K562 (cell line): ENCODE data around the gene SPDYE1. TPM values are rescaled to one million over a fixed set of nuclear protein-coding genes. Genes with fewer than 3 reads are reported as not detected.

Experiments used
- ATAC-seq: fragments of 200-7000 bp; cut with Tn5 transposase; 3 replicates; pipeline ENCODE4 v1.9.1; 2020; ENCODE audit warnings: moderate library complexity
- BruUV-seq: library from RNA; stranded (reverse); fragments of 400-500 nt; replicated peaks from 2 replicates; lab custom pipeline; 2021; lab: Mats Ljungman, UMichigan
- CTCF ChIA-PET: fragments of 300-600 bp; formaldehyde crosslinking; extraction: SDS; loops from one replicate; lab custom pipeline; 2021; ENCODE audit warnings: low intra/inter-chr PET ratio; lab: Yijun Ruan, JAX
- POLR2A ChIA-PET: fragments of 300-600, 350-650 bp; sonication (Branson Sonifier 250); formaldehyde crosslinking; extraction: SDS; loops from one replicate; lab custom pipeline; 2021; ENCODE audit warnings: antibody characterized with exemption, inconsistent platforms; lab: Yijun Ruan, JAX
- DNase-seq, 4 experiments: peaks; one replicate each; pipeline versions ENCODE4 v3.0.0 to v3.0.0-alpha.2; 2011 to 2018; ENCODE audit warnings: low spot score in 3 of 4, mixed read lengths in 3 of 4; ENCODE audit errors: extremely low read depth in 1 of 4
- FAIRE-seq: peaks from 2 replicates; lab custom pipeline; 2011; peaks lifted over from hg19 to GRCh38; lab: Jason Lieb, UNC
- H2AFZ ChIP-seq: 2 replicates; pipeline ENCODE4 v1.6.0; 2011; ENCODE audit warnings: low read depth, low read length, control low read depth, inconsistent platforms
- H3K27ac ChIP-seq: fragments of 200-600 bp; 3 replicates; pipeline ENCODE4 v1.8.0; 2011; ENCODE audit warnings: low read depth, mild to moderate bottlenecking, control low read depth, inconsistent platforms, low read length, moderate library complexity, mixed read lengths; ENCODE audit errors: extremely low read depth
- H3K27me3 ChIP-seq, 2 experiments: fragments of 300-600 bp in 1 of 2; 2 replicates in 1 of 2; 3 replicates in 1 of 2; pipeline versions ENCODE4 v1.6.0 to v1.8.0; 2011; ENCODE audit warnings: inconsistent platforms in 2 of 2, low read length in 2 of 2, mild to moderate bottlenecking in 1 of 2, mixed read lengths in 1 of 2, moderate library complexity in 1 of 2; ENCODE audit not compliant: control insufficient read depth in 2 of 2, insufficient read depth in 2 of 2
- H3K36me3 ChIP-seq: fragments of 300-600 bp; 3 replicates; pipeline ENCODE4 v1.8.0; 2011; ENCODE audit warnings: mild to moderate bottlenecking, low read length, inconsistent platforms; ENCODE audit not compliant: control insufficient read depth, insufficient read depth
- H3K4me1 ChIP-seq, 2 experiments: fragments of 200-600 bp in 1 of 2; replicated peaks in 1 of 2; 2 replicates in 1 of 2; 3 replicates in 1 of 2; pipeline versions ENCODE4 v1.5.1 to v1.8.0; 2011; ENCODE audit warnings: inconsistent platforms in 2 of 2, low read length in 2 of 2, mild to moderate bottlenecking in 1 of 2, mixed read lengths in 1 of 2, moderate library complexity in 1 of 2; ENCODE audit not compliant: control insufficient read depth in 2 of 2, insufficient read depth in 2 of 2
- H3K4me2 ChIP-seq: 2 replicates; pipeline ENCODE4 v1.6.1; 2011; ENCODE audit warnings: low read length, control low read depth, inconsistent platforms, mixed read lengths; ENCODE audit not compliant: insufficient read depth
- H3K4me3 ChIP-seq: fragments of 200-600 bp; sonication (generic), shearing (Covaris generic); 2 replicates; pipeline ENCODE4 v1.5.1; 2016; ENCODE audit warnings: control low read depth, inconsistent platforms
- H3K79me2 ChIP-seq: fragments of 200-600 bp; 3 replicates; pipeline ENCODE4 v1.8.0; 2011; ENCODE audit warnings: low read length, inconsistent platforms; ENCODE audit not compliant: control insufficient read depth, insufficient read depth
- H3K9ac ChIP-seq, 2 experiments: 2 replicates each; pipeline versions ENCODE4 v1.6.0 to v1.6.1; 2011; ENCODE audit warnings: low read depth in 2 of 2, low read length in 2 of 2, control low read depth in 1 of 2, inconsistent platforms in 1 of 2, mild to moderate bottlenecking in 1 of 2, mixed read lengths in 1 of 2; ENCODE audit not compliant: insufficient read depth in 1 of 2
- H3K9me1 ChIP-seq: one replicate; pipeline ENCODE4 v1.6.0; 2011; ENCODE audit warnings: inconsistent platforms, mild to moderate bottlenecking, low read length, moderate library complexity; ENCODE audit not compliant: control insufficient read depth, insufficient read depth
- H3K9me3 ChIP-seq: replicated peaks from 2 replicates; pipeline ENCODE4 v1.5.1; 2011; ENCODE audit warnings: low read depth, low read length, inconsistent platforms; ENCODE audit not compliant: control insufficient read depth, insufficient read depth
- H4K20me1 ChIP-seq: replicated peaks from 2 replicates; pipeline ENCODE4 v1.6.1; 2011; ENCODE audit warnings: low read length, inconsistent platforms, mixed read lengths; ENCODE audit not compliant: control insufficient read depth, insufficient read depth
- CXXC5 ChIP-seq: fragments of 250-450 bp; sonication (Bioruptor Pico); IDR thresholded peaks from 2 replicates; pipeline ENCODE4 v1.8.0; 2022; ENCODE audit warnings: inconsistent platforms, mild to moderate bottlenecking, moderate library complexity
- ELF4 ChIP-seq: fragments of 450-650 bp; formaldehyde crosslinking; IDR thresholded peaks from 2 replicates; pipeline ENCODE4 v1.4.0; 2022; ENCODE audit warnings: missing genetic modification characterization
- EWSR1 ChIP-seq: fragments of 450-650 bp; IDR thresholded peaks from 2 replicates; pipeline ENCODE4 v1.6.1; 2018; ENCODE audit warnings: borderline replicate concordance, mild to moderate bottlenecking, low read depth, moderate library complexity; ENCODE audit not compliant: partially characterized antibody
- FOXJ2 ChIP-seq: fragments of 200-800 bp; sonication (Bioruptor generic); IDR thresholded peaks from 2 replicates; pipeline ENCODE4 v1.6.1; 2016; ENCODE audit warnings: missing genetic modification characterization, missing compliant biosample characterization
- POLR2H ChIP-seq: IDR thresholded peaks from 2 replicates; pipeline ENCODE4 v1.6.1; 2016; ENCODE audit warnings: missing genetic modification characterization, low read depth, mild to moderate bottlenecking, control low read depth, missing compliant biosample characterization, moderate library complexity
- ZNF121 ChIP-seq: sonication (generic); formaldehyde crosslinking; conservative IDR thresholded peaks from 2 replicates; pipeline ENCODE4 v1.8.0; 2022; ENCODE audit warnings: missing genetic modification reagents
- WGBS: fragments of 100-300 bp; shearing (Covaris generic); methylation state at CpG from one replicate; pipeline ENCODE4 v1.1.6; 2016; ENCODE audit warnings: low coverage, mixed read lengths; ENCODE audit not compliant: insufficient coverage; ENCODE audit errors: missing lambda C conversion rate; 5-methylcytosine and 5-hydroxymethylcytosine counted together
- in situ Hi-C: fragments of 300-500 bp; cut with MboI; formaldehyde crosslinking; loops from 4 replicates; pipeline ENCODE4 v1.15.0; 2018; ENCODE audit warnings: inconsistent platforms, mixed read lengths
- intact Hi-C: fragments of 100-400 bp; cut with micrococcal nuclease; formaldehyde crosslinking; loops from 2 replicates; pipeline ENCODE4 v1.14.2; 2022
- polyA plus RNA-seq, 8 experiments: library from polyadenylated mRNA; depleted of rRNA in 4 of 8; stranded (reverse) in 5 of 8; unstranded in 3 of 8; fragments of >200 nt; fragmentation: Nextera tagmentation in 2 of 8; fragmentation: Illumina TruSeq in 1 of 8; extraction: Ambion mirVana in 2 of 8; extraction: Trizol in 1 of 8; gene quantifications; 2 replicates each; pipeline versions ENCODE4 v1.2.1 to v1.2.3, GENCODE V29; 2011 to 2014; ENCODE audit warnings: inconsistent platforms in 1 of 8, missing spikeins in 1 of 8
- total RNA-seq, 7 experiments: library from RNA; depleted of rRNA in 6 of 7; stranded (reverse); fragments of >200 nt in 6 of 7; fragmentation: Illumina TruSeq in 2 of 7; extraction: Trizol in 2 of 7; gene quantifications; 2 replicates each; pipeline versions ENCODE4 v1.2.1 to v1.2.3, GENCODE V29; 2011 to 2021; ENCODE audit warnings: low replicate concordance in 1 of 7

Gene SPDYE1
- total and polyA plus RNA-seq, 9 of the 15 experiments (the other 6 are each of a cell fraction or from before 2014, with no cell fraction given) = 0.04 to 0.10 TPM; not detected in 7

DNA sequence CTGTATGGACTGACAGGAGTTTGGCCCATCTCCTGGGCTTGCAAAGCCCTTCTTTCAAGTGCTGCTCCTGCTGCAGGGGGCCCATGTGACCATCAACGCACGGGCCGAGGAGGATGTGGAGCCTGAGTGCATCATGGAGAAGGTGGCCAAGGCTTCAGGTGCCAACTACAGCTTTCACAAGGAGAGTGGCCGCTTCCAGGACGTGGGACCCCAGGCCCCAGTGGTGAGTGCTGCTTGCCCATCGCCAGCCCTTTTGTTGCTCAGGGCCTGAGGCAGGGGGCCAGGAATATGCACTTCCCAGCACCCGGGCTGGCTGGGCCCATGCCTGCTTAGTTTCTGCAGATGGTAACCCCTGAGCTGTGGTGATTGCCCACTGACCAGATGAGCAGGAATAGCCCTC, 59.0 kb downstream of the SPDYE1 start:
- ATAC-seq = no peak
- H3K9ac ChIP-seq = peak overlapping the region in 1 of 2 experiments; percentile 35; a peak in 1 of 4 replicates
- peaks cover 3% of the 10 kb centered on the region; the same call in 1 of the 2 replicates for H4K20me1 ChIP-seq
- intact Hi-C loops = no loop called here
- TF ChIP-seq FOXJ2 (tag) = no peak
- no peak for TF ChIP-seq POLR2H (tag)
- no peak for TF ChIP-seq EWSR1
- no peak for TF ChIP-seq ELF4
- TF ChIP-seq CXXC5 (CRISPR knock-in tag) = no peak
- TF ChIP-seq ZNF121 (CRISPR knock-in tag) = no peak
- TF ChIP-seq, all 486 proteins: peak for 0
- Histone ChIP-seq H3K4me3 (no peak overlapping the region), H3K79me2 (no peaks in the 10 kb centered on the region), H3K36me3 (peaks cover 84% of the 10 kb centered on the region; the same call in 2 of the 3 replicates), H3K9me1 (no peaks in the 10 kb centered on the region), H3K9me3 (no peaks in the 10 kb centered on the region), H3K4me1 (peaks cover 0 to 10% of the 10 kb centered on the region in 2 experiments; a peak in 1 of 5 replicates), H3K27me3 (no peaks in the 10 kb centered on the region), H3K4me2 (no peak overlapping the region), H2AFZ (no peak overlapping the region), H3K27ac (no peak overlapping the region)
- BruUV-seq = no TSS peak
- DNase-seq (no peak), FAIRE-seq (no peak)
- ChIA-PET CTCF (no interaction called here), POLR2A (interaction anchor here (0.6 to 1.7 kb wide), 2 partner anchors 9 to 102 kb away, joined by 3 to 4 read pairs; partner anchors contain the start of gene PGAM2)
- in situ Hi-C loops = no loop called here
- WGBS = 91% methylated on average over 7 of the region's 7 CpGs
